Tibial nerve (tissue), 4 donors: ENCODE data around the gene OLA1. TPM values are rescaled to one million over a fixed set of nuclear protein-coding genes. Genes with fewer than 3 reads are reported as not detected.
A peak's percentile ranks its signal among the peaks of the same experiment; 100 is the strongest.

Source experiments
- DNase-seq, 2 donors: peaks; one replicate each; pipeline ENCODE4 v3.0.0-alpha.2; 2019; ENCODE audit warnings: low spot score in 2 of 2
- H3K27ac ChIP-seq, 4 donors: fragments of 200-600 bp; sonication (generic) in 3 of 4; one replicate each; pipeline ENCODE4 v1.5.1; 2017 to 2019; ENCODE audit warnings: mild to moderate bottlenecking in 1 of 4
- H3K27me3 ChIP-seq, 2 donors: fragments of 200-600 bp; sonication (generic) in 1 of 2; one replicate each; pipeline versions ENCODE4 v1.5.1 to v1.6.0; 2017 to 2019
- H3K36me3 ChIP-seq, 3 donors: fragments of 200-600 bp; sonication (generic); one replicate each; pipeline ENCODE4 v1.5.1; 2018 to 2019
- H3K4me1 ChIP-seq, 4 donors: fragments of 200-600 bp; sonication (generic) in 3 of 4; one replicate each; pipeline ENCODE4 v1.5.1; 2017 to 2019
- H3K4me3 ChIP-seq, 4 donors: fragments of 200-600 bp; sonication (generic) in 3 of 4; one replicate each; pipeline ENCODE4 v1.5.1; 2017 to 2019; ENCODE audit warnings: mild to moderate bottlenecking in 1 of 4, moderate library complexity in 1 of 4
- H3K9me3 ChIP-seq, 4 donors: fragments of 200-600 bp; sonication (generic) in 3 of 4; one replicate each; pipeline ENCODE4 v1.5.1; 2017 to 2019
- EP300 ChIP-seq, 2 donors: sonication (generic); formaldehyde crosslinking; IDR thresholded peaks; one replicate each; pipeline ENCODE4 v1.6.1; 2017; ENCODE audit warnings: antibody characterized with exemption in 2 of 2, mild to moderate bottlenecking in 1 of 2
- POLR2A ChIP-seq, 2 donors: fragments of 450-650 bp; IDR thresholded peaks; one replicate each; pipeline ENCODE4 v1.6.1; 2017; ENCODE audit warnings: antibody characterized with exemption in 2 of 2, mild to moderate bottlenecking in 2 of 2, moderate library complexity in 2 of 2
- WGBS, 2 donors: methylation state at CpG; one replicate each; pipeline ENCODE4 v1.1.5; 2018; 5-methylcytosine and 5-hydroxymethylcytosine counted together
- total RNA-seq, 4 donors: library from RNA; depleted of rRNA; stranded (reverse); fragments of >200 nt; gene quantifications; one replicate each; pipeline ENCODE4 v1.1.0, GENCODE V29; 2016
- TF ChIP-seq, protein P1 (sequence below), 5 experiments: fragments of 200-600 bp in 3 of 5; fragments of 450-650 bp in 2 of 5; sonication (generic) in 3 of 5; IDR thresholded peaks; one replicate each; pipeline ENCODE4 v1.5.1; 2016 to 2019; ENCODE audit warnings: antibody characterized with exemption in 5 of 5, mild to moderate bottlenecking in 3 of 5, moderate library complexity in 2 of 5

The OLA1 gene
- total RNA-seq, 4 donors from 2014 or later: 32.0 to 69.0 (median 45.5) TPM

DNA sequence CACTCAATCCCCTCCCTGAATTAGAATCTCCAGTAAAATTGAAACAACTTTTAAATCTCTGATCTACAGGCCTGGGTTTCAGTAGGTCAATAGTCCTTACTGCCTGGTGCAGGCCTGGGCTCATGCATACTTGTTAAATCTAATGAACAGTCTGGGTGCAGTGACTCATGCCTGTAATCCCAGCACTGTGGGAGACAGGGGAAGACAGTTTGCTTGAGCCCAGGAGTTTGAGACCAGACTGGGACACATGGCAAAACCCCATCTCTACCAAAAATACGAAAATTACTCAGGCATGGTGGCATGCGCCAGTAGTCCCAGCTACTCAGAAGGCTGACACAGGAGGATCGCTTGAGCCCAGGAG is 188.5 kb downstream of the OLA1 start:
- Histone ChIP-seq H3K4me3 (no peak overlapping the region), H3K4me1 (peaks cover 0 to 24% (median 8%) of the 10 kb centered on the region in 4 donors), H3K27ac (no peak overlapping the region), H3K27me3 (no peaks in the 10 kb centered on the region), H3K36me3 (no peaks in the 10 kb centered on the region), H3K9me3 (no peaks in the 10 kb centered on the region)
- 95% methylated on average over 3 of the region's 3 CpGs for WGBS, 2 donors
- DNase-seq: no peak
- TF ChIP-seq, protein P1, sequence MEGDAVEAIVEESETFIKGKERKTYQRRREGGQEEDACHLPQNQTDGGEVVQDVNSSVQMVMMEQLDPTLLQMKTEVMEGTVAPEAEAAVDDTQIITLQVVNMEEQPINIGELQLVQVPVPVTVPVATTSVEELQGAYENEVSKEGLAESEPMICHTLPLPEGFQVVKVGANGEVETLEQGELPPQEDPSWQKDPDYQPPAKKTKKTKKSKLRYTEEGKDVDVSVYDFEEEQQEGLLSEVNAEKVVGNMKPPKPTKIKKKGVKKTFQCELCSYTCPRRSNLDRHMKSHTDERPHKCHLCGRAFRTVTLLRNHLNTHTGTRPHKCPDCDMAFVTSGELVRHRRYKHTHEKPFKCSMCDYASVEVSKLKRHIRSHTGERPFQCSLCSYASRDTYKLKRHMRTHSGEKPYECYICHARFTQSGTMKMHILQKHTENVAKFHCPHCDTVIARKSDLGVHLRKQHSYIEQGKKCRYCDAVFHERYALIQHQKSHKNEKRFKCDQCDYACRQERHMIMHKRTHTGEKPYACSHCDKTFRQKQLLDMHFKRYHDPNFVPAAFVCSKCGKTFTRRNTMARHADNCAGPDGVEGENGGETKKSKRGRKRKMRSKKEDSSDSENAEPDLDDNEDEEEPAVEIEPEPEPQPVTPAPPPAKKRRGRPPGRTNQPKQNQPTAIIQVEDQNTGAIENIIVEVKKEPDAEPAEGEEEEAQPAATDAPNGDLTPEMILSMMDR (IDR thresholded peaks at IDR 0.05): no peak
- no peak for TF ChIP-seq EP300 (IDR thresholded peaks at IDR 0.05)
- TF ChIP-seq POLR2A (IDR thresholded peaks at IDR 0.05): no peak

- no peak for TF ChIP-seq POLR2A (IDR thresholded peaks at IDR 0.05)
- TF ChIP-seq EP300 (IDR thresholded peaks at IDR 0.05): peak in 1 of 2 donors; percentile 22
- H3K36me3 ChIP-seq: no peaks in the 10 kb centered on the region
- no peaks in the 10 kb centered on the region for H3K27me3 ChIP-seq
- no peaks in the 10 kb centered on the region for H3K9me3 ChIP-seq
- peaks cover 0 to 25% (median 8%) of the 10 kb centered on the region in 4 donors for H3K4me1 ChIP-seq
- no peak overlapping the region for H3K27ac ChIP-seq
- H3K4me3 ChIP-seq: no peak overlapping the region
- no peak for DNase-seq
- WGBS, 2 donors: 61 to 72% methylated on average over 6 of the region's 6 CpGs
These were observed 189.0 kb downstream of the OLA1 start for GRCh38 chr2:174059178-174059883.

- H3K27me3 ChIP-seq: no peaks in the 10 kb centered on the region
- 71 to 76% methylated on average over 1 of the region's 1 CpG for WGBS, 2 donors
- peaks cover 0 to 34% (median 10%) of the 10 kb centered on the region in 4 donors for H3K4me1 ChIP-seq
- TF ChIP-seq POLR2A (IDR thresholded peaks at IDR 0.05) (no peak), EP300 (IDR thresholded peaks at IDR 0.05) (no peak)
- TF ChIP-seq, protein P1 (IDR thresholded peaks at IDR 0.05): no peak
- DNase-seq: no peak
- no peak overlapping the region for H3K4me3 ChIP-seq
- no peaks in the 10 kb centered on the region for H3K9me3 ChIP-seq
- no peak overlapping the region for H3K27ac ChIP-seq
- no peaks in the 10 kb centered on the region for H3K36me3 ChIP-seq
These were observed 189.9 kb downstream of the OLA1 start for GRCh38 chr2:174058456-174058855.

GRCh38 chr2:174058026-174058425 is 190.3 kb downstream of the OLA1 start:
- 40 to 50% methylated on average over 2 of the region's 2 CpGs for WGBS, 2 donors
- H3K36me3 ChIP-seq: no peaks in the 10 kb centered on the region
- H3K4me1 ChIP-seq: peaks cover 0 to 35% (median 12%) of the 10 kb centered on the region in 4 donors
- no peak for TF ChIP-seq EP300 (IDR thresholded peaks at IDR 0.05)
- TF ChIP-seq, protein P1 (IDR thresholded peaks at IDR 0.05): no peak
- no peak for TF ChIP-seq POLR2A (IDR thresholded peaks at IDR 0.05)
- H3K27ac ChIP-seq: no peak overlapping the region
- H3K27me3 ChIP-seq: no peaks in the 10 kb centered on the region
- DNase-seq: no peak
- H3K9me3 ChIP-seq: no peaks in the 10 kb centered on the region
- H3K4me3 ChIP-seq: no peak overlapping the region

- Histone ChIP-seq H3K4me3 (no peak overlapping the region), H3K4me1 (peaks cover 0 to 37% (median 11%) of the 10 kb centered on the region in 4 donors), H3K27me3 (no peaks in the 10 kb centered on the region), H3K36me3 (no peaks in the 10 kb centered on the region), H3K27ac (no peak overlapping the region), H3K9me3 (no peaks in the 10 kb centered on the region)
- no peak for DNase-seq
- WGBS, 2 donors: 90 to 92% methylated on average over 8 of the region's 8 CpGs
- TF ChIP-seq, protein P1 (IDR thresholded peaks at IDR 0.05): no peak
- TF ChIP-seq POLR2A (IDR thresholded peaks at IDR 0.05) (no peak), EP300 (IDR thresholded peaks at IDR 0.05) (no peak)
These were observed 193.4 kb downstream of the OLA1 start for GRCh38 chr2:174054926-174055325.
